Ramos (cell line): Measurements from ENCODE around the gene CTU2.

Experiments
- in situ Hi-C: fragments of 300-500 bp; cut with MboI; formaldehyde crosslinking; loops from one replicate; pipeline ENCODE4 v1.14.3; 2022; ENCODE audit warnings: low sequenced_read_pairs; ENCODE audit not compliant: unreplicated experiment

Gene CTU2

DNA sequence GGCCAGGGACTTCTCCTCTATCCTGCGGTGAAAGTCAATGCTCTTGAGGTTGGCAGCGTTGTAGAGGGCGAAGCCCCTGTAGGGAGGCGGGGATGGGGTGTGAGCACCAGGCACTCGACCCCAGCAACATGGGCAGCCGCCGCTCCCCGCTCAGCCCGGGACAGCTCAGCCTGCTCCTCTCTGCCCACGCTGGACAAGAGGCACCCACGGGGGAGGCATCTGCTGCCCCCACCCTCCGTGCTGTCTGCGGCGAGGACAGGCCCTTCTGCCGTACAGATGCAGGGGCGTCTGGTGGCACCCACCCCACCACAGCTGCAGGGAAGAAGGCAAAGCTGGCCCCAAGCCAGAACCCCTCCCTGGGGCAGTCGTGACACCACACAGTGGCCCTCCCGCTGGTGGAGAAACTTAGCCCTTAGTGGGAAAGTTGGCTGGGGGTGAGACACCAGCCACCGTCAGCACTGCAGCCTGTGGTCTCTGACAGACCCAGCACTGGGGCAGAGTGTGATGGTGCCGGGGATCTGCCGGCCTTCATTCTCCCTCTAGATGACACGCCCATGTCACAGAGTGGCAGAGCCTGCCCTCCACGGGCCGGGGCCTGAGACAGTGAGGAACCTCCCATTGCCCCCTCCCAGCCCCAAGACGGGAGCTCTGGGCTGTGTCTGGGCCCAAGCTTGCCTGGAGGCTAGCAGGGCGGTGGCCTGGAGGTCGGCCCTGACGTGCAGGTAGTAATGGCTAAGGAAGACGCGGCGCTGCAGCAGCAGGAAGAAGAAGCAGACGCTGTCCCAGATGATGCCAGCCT is 19.5 kb downstream of the CTU2 start:
- in situ Hi-C loops: no loop called here

DNA sequence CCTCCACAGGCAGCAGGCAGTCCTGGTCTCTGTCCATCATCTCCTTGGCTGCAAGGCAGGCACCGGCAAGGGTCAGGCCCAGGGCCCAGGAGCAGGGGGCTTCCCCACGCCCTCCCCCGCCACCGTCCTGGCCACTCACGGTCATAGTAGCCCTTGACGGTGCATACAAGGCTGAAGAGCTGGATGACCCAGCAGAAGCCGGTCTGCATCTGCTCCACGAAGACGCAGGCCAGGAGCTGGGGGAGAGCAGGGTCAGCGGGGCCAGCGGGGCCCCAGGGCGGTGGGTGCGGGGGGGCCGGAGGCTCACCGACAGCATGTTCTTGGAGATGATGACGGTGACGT is 20.1 kb downstream of the CTU2 start:
- in situ Hi-C loops: no loop called here

DNA sequence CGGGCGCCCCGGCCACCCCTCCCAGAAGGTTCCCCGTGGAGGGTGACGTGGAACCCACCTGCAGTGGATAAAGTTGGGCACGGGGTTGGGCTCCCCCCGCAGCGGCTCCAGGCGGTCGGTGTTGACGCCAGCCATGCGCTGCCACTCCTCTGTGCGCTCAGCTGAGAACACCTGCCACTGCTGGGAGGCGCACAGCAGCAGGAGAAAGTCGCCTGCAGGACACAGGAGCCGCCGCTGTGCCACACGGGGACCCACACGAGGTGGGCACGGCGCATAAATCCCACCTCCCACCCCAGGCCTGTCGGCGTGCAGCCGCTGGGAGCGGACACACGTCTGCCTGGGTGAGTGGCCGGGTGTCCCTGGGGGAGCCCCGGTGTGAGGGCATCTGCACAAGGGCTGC is 20.7 kb downstream of the CTU2 start:
- in situ Hi-C loops: no loop called here

DNA sequence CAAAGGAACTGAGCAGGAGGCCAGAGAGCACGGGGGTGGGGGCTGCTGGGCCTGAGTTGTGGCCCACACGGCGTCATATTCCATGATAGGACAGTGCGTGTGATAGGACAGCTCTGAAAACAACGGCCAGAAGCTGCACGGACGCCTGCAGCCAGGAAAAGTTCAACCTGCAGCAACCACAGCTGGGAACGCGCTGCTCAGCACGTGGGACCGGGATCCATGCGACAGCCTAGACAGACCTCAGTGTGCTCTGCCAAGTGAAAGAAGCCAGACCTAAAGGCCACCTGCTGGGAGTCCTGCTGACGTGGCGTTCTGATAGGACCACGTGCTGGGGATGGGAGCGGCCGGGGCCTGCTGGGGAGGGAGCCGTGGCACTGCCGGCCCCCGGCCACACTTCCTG is 21.6 kb downstream of the CTU2 start:
- in situ Hi-C loops: no loop called here

DNA sequence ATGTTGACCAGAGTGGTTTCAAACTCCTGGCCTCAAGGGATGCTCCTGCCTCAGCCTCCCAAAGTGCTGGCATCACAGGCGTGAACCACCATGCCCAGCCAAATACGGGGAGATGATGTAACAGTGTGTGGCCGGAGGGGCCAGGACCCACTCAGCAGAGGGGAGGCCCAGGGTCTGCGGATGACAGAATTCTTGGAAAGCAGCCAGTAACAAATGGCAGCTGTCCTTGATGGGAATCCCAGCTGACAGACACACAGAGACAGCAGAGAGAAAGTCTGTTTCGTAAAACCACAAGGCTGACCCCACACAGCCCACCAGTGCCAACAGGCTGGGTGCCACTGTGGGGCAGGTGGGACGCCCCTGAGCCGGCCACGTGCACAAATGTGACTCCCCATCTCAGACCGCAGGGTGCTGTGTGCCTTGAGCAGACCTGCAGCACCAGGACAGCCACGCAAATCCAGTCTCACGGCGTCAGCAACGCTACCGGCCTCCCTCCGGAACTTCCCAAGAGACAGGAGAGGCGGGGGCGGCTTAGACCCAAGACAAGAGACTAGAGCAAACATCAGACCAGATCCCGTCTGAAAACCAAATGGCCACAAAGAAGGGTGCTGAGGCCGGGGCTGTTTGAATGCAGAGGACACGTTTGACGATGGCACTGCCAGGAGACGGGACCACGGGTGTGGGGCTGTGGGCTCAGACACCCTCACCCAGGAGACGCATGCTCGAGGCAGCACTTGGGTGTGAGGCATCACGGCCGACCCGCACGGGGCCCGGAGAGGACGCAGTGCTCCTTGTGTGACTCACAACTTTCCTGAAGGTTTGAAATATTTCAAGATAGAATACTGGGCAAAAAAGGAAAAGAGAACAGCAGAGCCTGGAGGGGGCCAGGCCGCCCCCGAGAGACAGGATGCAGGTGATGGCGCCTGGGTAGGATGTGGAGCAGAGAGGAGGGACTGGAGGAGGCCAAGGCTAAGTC is 24.6 kb downstream of the CTU2 start:
- in situ Hi-C loops: loop anchor here (10.0 kb wide), 1 partner anchor 484 kb away; the partner anchor contains the start of gene ZNF778

DNA sequence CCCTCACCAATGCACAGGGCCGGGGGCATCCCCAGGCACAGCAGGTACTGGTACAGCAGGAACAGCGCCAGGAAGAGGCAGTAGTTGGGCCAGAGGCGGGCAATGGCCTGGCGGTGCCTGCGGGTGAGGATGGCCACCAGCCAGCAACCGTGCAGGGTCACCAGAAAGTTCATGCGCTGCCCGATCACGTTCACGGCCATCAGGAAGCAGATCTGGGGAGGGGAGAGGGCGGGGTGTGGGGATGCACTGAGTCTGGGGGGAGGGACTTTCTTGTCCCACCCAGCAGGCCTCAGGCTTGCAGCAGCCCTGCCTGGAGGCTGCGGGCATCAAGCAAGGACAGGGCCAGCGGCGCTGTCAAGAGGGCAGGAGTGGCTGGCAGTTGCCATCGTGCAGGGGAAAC is 25.4 kb downstream of the CTU2 start:
- in situ Hi-C loops: loop anchor here (10.0 kb wide), 1 partner anchor 483 kb away; the partner anchor contains the start of gene ZNF778

DNA sequence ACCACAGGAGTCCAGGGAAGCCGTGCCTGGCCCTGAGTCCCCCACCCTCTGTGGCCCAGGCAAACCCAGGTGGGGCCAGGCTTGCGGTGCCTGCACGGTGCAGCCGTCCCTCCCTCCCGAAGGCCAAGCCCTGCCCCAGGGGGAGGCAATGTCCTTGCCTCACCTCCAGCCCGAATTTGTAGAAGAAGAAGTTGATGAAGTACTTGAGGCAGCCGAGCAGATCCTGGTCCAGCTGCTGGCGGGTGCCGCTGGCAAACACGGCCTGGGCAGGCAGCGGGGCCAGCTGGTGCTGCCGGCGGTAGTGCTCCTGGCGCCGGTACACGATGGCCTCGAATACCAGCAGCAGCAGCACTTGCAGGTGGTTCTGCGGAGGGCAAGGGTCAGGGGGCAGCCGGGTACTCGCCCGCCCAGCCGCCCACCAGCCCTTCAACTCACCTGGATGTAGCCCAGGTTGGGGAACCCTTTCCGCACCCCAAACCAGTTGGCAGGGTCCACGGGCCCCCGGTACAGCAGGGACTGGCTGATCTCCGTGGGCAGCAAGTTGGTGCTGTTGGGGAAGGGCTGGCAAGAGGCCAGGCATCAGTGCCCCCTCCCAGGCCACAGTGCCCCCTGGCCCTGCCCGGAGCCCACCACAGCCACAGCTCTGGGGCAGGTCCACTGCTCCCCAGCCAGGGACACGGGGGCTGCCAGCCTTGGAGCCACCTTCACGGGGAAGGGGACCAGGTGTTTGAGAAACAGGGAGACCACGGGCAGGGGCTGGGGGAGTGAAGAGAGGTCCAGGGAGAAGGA is 26.1 kb downstream of the CTU2 start:
- in situ Hi-C loops: loop anchor here (10.0 kb wide), 1 partner anchor 482 kb away; the partner anchor contains the start of gene ZNF778

DNA sequence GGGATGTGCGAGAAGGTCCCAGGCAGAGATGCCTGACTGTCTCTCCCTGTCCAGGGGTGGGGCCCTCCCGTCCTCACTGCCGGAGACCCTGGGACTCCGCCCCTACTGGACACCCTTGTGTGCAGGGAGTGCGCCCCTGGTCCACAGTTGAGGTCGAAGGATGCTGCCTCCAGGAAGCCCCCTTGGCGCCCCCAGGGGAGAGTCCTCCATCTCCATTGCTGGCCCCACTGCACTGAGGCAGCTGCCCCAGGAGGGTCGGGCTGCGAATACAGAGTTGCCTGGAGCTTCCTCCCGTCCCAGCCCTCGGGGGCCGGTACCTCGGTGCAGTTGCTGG is 26.6 kb downstream of the CTU2 start:
- in situ Hi-C loops: loop anchor here (10.0 kb wide), 1 partner anchor 482 kb away; the partner anchor contains the start of gene ZNF778

DNA sequence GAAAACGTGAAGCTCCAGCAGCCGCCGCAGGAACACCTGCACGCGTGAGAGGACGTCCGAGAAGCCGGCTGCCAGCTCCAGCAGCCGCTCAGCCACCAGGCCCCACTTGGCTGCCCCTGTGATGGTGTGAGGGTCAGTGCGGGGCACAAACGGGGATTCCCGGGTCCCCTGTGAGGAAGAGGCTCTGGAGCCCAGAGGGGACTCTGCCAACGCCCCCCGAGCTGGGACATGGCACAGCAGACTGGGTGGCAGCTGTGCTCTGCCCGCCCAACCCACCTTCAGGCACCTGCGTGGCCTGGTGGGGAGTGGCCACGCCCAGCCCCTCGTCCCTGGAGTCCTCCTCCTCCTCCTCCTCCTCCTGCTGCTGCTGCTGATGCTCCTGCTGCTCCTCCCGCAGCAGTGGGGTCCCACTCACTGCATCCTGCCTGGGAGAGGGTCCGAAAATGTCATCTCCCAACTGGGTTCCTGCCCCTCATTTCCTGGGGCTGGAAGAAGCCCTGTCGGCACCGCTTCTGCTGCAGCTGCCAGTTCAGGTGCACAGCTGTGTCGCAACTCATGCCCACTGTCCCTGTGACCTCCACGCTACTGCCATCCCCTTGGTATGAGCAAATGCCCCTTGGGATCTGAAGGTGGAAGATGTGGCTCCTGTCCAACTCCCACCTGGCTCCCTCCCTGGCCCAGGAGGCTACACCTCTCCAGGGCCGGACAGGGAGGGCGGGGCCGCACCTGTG is 27.5 kb downstream of the CTU2 start:
- in situ Hi-C loops: loop anchor here (10.0 kb wide), 1 partner anchor 481 kb away; the partner anchor contains the start of gene ZNF778

DNA sequence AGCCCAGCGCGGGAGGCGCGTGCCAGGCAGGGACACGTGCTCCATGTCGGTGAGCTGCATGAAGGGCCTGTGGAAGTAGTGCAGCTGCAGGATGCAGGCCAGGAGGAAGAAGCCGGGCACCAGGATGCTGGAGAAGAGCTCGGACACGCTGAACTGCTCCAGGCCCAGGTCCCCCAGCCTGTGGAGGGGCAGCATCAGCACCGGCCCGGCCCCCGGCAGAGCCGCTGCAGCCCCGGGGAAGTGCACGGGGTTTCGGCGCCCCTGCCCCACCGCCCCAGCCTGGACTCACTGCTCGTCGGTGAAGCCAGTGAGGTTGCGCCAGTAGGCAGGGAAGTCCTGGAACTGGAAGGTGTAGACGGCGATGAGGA is 28.0 kb downstream of the CTU2 start:
- in situ Hi-C loops: loop anchor here (10.0 kb wide), 1 partner anchor 480 kb away; the partner anchor contains the start of gene ZNF778

DNA sequence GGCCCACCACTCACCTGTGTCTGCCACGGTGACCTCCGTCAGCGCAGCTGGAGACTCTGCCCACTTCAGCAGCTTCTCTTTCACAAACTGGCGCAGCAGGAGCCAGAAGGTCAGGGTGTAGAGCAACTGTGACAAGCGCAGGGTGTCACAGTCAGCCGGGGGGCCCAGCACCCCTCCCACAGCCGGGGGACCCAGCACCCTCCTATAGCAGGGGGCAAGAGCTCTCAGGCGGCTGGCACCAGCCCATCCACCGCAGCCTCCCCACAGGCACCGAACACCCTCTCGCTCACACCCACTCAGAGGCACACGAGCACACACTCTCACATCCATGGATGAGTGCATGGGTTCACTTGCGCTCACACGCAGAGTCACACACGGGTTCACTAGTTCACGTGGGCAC is 28.8 kb downstream of the CTU2 start:
- in situ Hi-C loops: loop anchor here (10.0 kb wide), 1 partner anchor 480 kb away; the partner anchor contains the start of gene ZNF778

DNA sequence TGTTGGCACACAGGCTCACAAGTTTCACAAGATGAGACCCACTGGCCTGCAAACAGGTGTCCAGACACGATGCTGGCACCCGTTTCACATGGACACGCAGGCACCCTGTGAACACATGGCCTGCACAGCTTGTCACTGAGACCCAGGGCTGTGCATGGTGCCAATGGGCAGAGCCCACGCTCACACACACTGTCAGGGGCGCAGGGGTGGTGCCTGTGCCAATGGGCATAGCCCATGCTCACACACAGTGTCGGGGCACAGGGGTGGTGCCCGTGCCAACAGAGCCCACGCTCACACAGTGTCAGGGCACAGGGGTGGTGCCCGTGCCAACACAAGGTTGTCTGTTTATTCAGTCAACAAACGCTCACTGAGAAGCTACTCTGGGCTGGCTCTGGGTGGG is 29.3 kb downstream of the CTU2 start:
- in situ Hi-C loops: loop anchor here (10.0 kb wide), 1 partner anchor 479 kb away; the partner anchor contains the start of gene ZNF778

DNA sequence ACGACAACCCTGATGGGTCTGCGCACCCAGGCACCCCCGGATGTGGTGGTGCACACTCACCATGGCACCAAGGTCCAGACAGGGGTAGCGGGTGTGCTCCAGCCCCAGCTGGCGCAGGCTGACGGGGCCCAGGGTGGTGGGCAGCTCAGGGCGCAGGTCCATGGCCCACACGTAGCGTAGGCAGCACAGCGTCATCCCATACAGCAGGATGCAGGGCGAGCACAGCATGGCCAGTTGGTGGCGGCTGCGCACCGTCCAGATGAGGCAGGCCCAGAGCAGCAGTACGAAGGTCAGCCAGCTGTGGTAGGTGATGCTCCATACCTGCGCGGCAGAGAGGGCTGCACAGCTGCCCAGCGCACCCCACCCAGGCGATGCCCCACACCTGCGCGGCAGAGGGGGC is 29.8 kb downstream of the CTU2 start:
- in situ Hi-C loops: loop anchor here (10.0 kb wide), 1 partner anchor 479 kb away; the partner anchor contains the start of gene ZNF778

DNA sequence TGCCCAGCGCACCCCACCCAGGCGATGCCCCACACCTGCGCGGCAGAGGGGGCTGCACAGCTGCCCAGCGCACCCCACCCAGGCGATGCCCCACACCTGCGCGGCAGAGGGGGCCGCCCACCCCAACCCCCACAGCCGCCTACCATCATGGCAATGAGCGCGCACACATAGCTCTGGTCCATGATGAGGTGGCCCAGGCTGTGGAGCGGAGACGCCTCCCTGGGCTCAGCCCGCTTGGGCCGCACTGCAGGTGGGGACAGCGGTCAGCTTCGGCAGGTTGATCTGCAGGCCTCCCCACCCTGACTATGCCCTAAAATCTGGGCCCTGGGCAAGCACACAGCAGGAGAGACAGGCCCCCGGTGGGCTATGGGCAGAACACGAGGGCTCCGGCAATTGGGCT is 30.2 kb downstream of the CTU2 start:
- in situ Hi-C loops: loop anchor here (10.0 kb wide), 1 partner anchor 478 kb away; the partner anchor contains the start of gene ZNF778

DNA sequence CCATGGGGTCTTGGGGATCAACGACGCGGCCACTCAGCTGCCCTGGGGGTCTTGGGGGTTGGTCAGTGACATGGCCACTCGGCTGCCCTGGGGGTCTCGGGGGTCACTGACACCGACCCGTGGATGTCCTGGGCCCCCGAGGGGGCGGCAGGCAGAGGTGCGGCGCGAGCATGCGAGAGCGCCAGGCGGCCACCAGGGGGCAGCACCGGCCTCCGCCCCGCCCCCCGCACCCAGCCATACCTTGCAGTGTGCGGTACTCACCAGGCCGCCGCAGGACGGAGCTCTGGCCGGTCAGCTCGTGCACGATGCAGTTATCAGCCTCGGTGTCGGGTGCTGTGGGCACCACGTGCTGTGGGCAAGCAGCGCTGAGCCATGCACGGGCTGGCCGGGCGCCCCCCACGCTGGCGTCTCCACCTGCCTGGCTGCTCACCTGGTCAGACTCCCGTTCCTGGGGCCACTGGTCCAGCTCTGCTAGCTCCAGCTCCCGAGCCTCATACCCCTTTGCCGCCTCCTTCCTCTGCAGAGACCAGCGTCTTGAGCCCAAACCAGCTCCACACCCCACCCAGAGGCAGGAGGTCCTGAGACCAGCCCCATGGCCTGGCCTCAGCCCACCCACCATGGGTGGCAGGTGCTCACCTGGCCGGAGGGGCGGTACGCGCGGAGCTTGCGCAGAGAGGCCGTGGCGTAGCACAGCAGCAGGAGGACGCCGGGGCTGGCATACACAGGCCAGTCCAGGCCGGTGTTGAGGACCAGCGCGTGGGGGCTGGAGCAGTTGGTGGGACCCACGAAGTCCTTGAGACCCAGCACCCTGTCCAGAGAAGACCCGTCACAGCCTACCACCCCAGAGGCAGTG is 31.2 kb downstream of the CTU2 start:
- in situ Hi-C loops: loop anchor here (10.0 kb wide), 1 partner anchor 477 kb away; the partner anchor contains the start of gene ZNF778

DNA sequence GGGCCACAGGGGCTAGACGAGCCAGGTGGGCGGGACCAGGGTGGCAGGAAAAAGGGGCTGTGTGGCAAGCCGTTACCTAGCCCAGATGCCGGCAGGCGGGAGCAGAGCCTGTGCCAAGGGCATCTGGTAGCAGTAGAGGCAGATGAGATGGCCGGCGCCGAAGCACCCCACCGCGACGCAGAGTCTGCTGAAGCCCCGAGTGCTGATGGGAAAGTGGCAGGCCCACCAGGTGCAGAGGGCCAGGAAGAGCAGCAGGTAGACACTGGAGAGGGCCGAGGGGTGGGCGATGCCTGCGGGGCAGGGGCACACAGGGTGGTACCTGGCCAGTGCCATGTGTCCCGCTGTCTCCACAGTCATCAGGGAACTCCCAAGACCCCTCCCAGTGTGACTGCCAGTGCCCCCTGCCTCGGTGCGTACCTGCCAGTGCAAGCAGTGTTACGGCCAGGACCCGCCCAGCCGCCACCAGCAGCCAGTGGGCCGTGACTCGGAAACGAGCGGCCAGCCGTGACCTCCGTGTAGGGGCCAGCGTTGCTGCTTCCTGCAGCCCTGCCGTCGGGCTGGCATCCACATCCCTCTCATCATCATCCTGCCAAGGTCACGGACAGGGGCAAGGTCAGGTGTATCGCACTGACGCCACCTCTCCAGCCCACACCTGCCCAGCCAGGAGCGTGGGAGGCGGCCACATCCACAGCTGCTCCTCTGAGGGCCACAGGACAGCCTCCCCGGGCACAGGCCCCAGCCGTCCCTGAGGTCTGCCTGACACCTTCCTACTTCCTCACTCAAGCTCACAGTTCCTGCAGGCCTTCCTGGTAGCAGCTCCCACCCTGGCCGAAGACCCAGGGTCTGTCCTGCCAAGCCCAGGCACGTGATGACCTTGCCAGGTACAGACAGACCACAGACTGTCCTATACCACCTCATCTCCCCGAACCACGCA is 32.1 kb downstream of the CTU2 start:
- in situ Hi-C loops: loop anchor here (10.0 kb wide), 1 partner anchor 476 kb away; the partner anchor contains the start of gene ZNF778
